Effector memory CD8-positive, alpha-beta T cell (primary cell): Measurements from ENCODE around the gene CAMK1D.

Experiments used
- ATAC-seq: fragments of 150-1000 bp; cut with Tn5 transposase; replicated peaks from 2 replicates; pipeline ENCODE4 v1.10.0; 2021; ENCODE audit warnings: mild to moderate bottlenecking, moderate library complexity
- DNase-seq, 3 experiments: peaks; one replicate each; pipeline ENCODE4 v3.0.0; 2021
- H3K27ac Mint-ChIP-seq, 2 donors: one replicate each; pipeline ENCODE4 v1.8.0; 2022; ENCODE audit warnings: mild to moderate bottlenecking in 2 of 2, mixed read lengths in 2 of 2, moderate library complexity in 2 of 2
- H3K27me3 Mint-ChIP-seq, 2 donors: one replicate each; pipeline ENCODE4 v1.8.0; 2022; ENCODE audit warnings: mixed read lengths in 2 of 2
- H3K36me3 Mint-ChIP-seq: one replicate; pipeline ENCODE4 v1.8.0; 2022; ENCODE audit warnings: mild to moderate bottlenecking, moderate library complexity, mixed read lengths; ENCODE audit not compliant: insufficient read depth
- H3K4me1 Mint-ChIP-seq, 2 donors: one replicate each; pipeline ENCODE4 v1.8.0; 2022; ENCODE audit warnings: low read depth in 2 of 2, mixed read lengths in 2 of 2
- H3K4me3 Mint-ChIP-seq, 2 donors: one replicate each; pipeline ENCODE4 v1.8.0; 2022; ENCODE audit warnings: mild to moderate bottlenecking in 2 of 2, mixed read lengths in 2 of 2, moderate library complexity in 2 of 2
- H3K9me3 Mint-ChIP-seq, 2 donors: one replicate each; pipeline ENCODE4 v1.8.0; 2022; ENCODE audit warnings: mixed read lengths in 2 of 2

Gene CAMK1D

GRCh38 chr10:12659706-12660105 is 310.4 kb downstream of the CAMK1D start:
- DNase-seq (no peak), ATAC-seq (no peak)
- H3K4me3 Mint-ChIP-seq: no peak overlapping the region
- H3K27ac Mint-ChIP-seq: no peak overlapping the region
- H3K36me3 Mint-ChIP-seq: no peaks in the 10 kb centered on the region
- H3K4me1 Mint-ChIP-seq: peaks cover 6 to 7% of the 10 kb centered on the region in 2 donors
- H3K27me3 Mint-ChIP-seq: no peaks in the 10 kb centered on the region
- H3K9me3 Mint-ChIP-seq: no peaks in the 10 kb centered on the region

- Mint-ChIP-seq H3K27ac (no peak overlapping the region), H3K4me1 (peaks cover 4 to 6% of the 10 kb centered on the region in 2 donors), H3K36me3 (no peaks in the 10 kb centered on the region), H3K9me3 (no peaks in the 10 kb centered on the region), H3K4me3 (no peak overlapping the region), H3K27me3 (no peaks in the 10 kb centered on the region)
- DNase-seq (no peak), ATAC-seq (no peak)
Measured at GRCh38 chr10:12660812-12661211, 311.5 kb downstream of the CAMK1D start.

- Mint-ChIP-seq H3K9me3 (no peaks in the 10 kb centered on the region), H3K4me1 (peaks cover 0 to 4% of the 10 kb centered on the region in 2 donors), H3K27ac (peak overlapping the region in 1 of 2 donors; percentile 41), H3K4me3 (no peak overlapping the region), H3K36me3 (peaks cover 2% of the 10 kb centered on the region), H3K27me3 (no peaks in the 10 kb centered on the region)
- DNase-seq: no peak
- ATAC-seq: no peak
Measured at GRCh38 chr10:12661671-12662070, 312.3 kb downstream of the CAMK1D start.

GRCh38 chr10:12663863-12664262 is 314.5 kb downstream of the CAMK1D start:
- Mint-ChIP-seq H3K4me3 (no peak overlapping the region), H3K9me3 (no peaks in the 10 kb centered on the region), H3K36me3 (peaks cover 7% of the 10 kb centered on the region), H3K4me1 (peaks cover 0 to 4% of the 10 kb centered on the region in 2 donors), H3K27me3 (no peaks in the 10 kb centered on the region), H3K27ac (no peak overlapping the region)
- no peak for DNase-seq
- ATAC-seq: no peak

- H3K4me3 Mint-ChIP-seq: no peak overlapping the region
- no peaks in the 10 kb centered on the region for H3K27me3 Mint-ChIP-seq
- H3K36me3 Mint-ChIP-seq: peaks cover 7% of the 10 kb centered on the region
- no peaks in the 10 kb centered on the region for H3K9me3 Mint-ChIP-seq
- peaks cover 0 to 4% of the 10 kb centered on the region in 2 donors for H3K4me1 Mint-ChIP-seq
- no peak overlapping the region for H3K27ac Mint-ChIP-seq
- ATAC-seq (no peak), DNase-seq (no peak)
Measured at GRCh38 chr10:12665501-12665900, 316.2 kb downstream of the CAMK1D start.

- Mint-ChIP-seq H3K9me3 (no peaks in the 10 kb centered on the region), H3K36me3 (peaks cover 7% of the 10 kb centered on the region), H3K4me1 (peaks cover 0 to 4% of the 10 kb centered on the region in 2 donors), H3K27ac (no peak overlapping the region), H3K27me3 (no peaks in the 10 kb centered on the region), H3K4me3 (no peak overlapping the region)
- DNase-seq (no peak), ATAC-seq (no peak)
Measured at GRCh38 chr10:12667052-12667451, 317.7 kb downstream of the CAMK1D start.

GRCh38 chr10:12668634-12669033 is 319.3 kb downstream of the CAMK1D start:
- H3K36me3 Mint-ChIP-seq: peaks cover 12% of the 10 kb centered on the region
- H3K27me3 Mint-ChIP-seq: no peaks in the 10 kb centered on the region

GRCh38 chr10:12670004-12670403 is 320.7 kb downstream of the CAMK1D start:
- Mint-ChIP-seq H3K4me1 (no peaks in the 10 kb centered on the region), H3K27ac (no peak overlapping the region), H3K9me3 (no peaks in the 10 kb centered on the region), H3K4me3 (no peak overlapping the region), H3K36me3 (peaks cover 12% of the 10 kb centered on the region), H3K27me3 (no peaks in the 10 kb centered on the region)
- ATAC-seq (no peak), DNase-seq (no peak)

More at GRCh38 chr10:12668634-12669033, 319.3 kb downstream of the CAMK1D start:
- H3K4me1 Mint-ChIP-seq: peaks cover 0 to under 1% of the 10 kb centered on the region in 2 donors
- H3K4me3 Mint-ChIP-seq: no peak overlapping the region
- DNase-seq: no peak
- ATAC-seq: no peak
- no peaks in the 10 kb centered on the region for H3K9me3 Mint-ChIP-seq
- peak overlapping the region in 1 of 2 donors; percentile 24 for H3K27ac Mint-ChIP-seq

- Mint-ChIP-seq H3K4me3 (no peak overlapping the region), H3K27ac (no peak overlapping the region), H3K4me1 (no peaks in the 10 kb centered on the region), H3K27me3 (no peaks in the 10 kb centered on the region), H3K36me3 (peaks cover 10% of the 10 kb centered on the region), H3K9me3 (no peaks in the 10 kb centered on the region)
- DNase-seq (no peak), ATAC-seq (no peak)
Measured at GRCh38 chr10:12675186-12675585, 325.8 kb downstream of the CAMK1D start.

GRCh38 chr10:12679636-12680035 is 330.3 kb downstream of the CAMK1D start:
- H3K27me3 Mint-ChIP-seq: no peaks in the 10 kb centered on the region
- H3K9me3 Mint-ChIP-seq: no peaks in the 10 kb centered on the region
- H3K36me3 Mint-ChIP-seq: peaks cover 8% of the 10 kb centered on the region
- DNase-seq (no peak), ATAC-seq (no peak)
- peaks cover 6 to 7% of the 10 kb centered on the region in 2 donors for H3K4me1 Mint-ChIP-seq
- H3K27ac Mint-ChIP-seq: no peak overlapping the region
- H3K4me3 Mint-ChIP-seq: no peak overlapping the region

- no peaks in the 10 kb centered on the region for H3K27me3 Mint-ChIP-seq
- no peaks in the 10 kb centered on the region for H3K9me3 Mint-ChIP-seq
- peaks cover 6% of the 10 kb centered on the region for H3K36me3 Mint-ChIP-seq
- H3K4me1 Mint-ChIP-seq: peaks cover 6 to 7% of the 10 kb centered on the region in 2 donors
- H3K4me3 Mint-ChIP-seq: peak overlapping the region; percentile 10 to 46
- ATAC-seq (peak; percentile 32), DNase-seq (no peak)
- H3K27ac Mint-ChIP-seq: peak overlapping the region; percentile 14 to 72
Measured at GRCh38 chr10:12681252-12681651, 331.9 kb downstream of the CAMK1D start.

- ATAC-seq (no peak), DNase-seq (no peak)
- H3K27ac Mint-ChIP-seq: peak overlapping the region in 1 of 2 donors; percentile 58
- peaks cover 3% of the 10 kb centered on the region for H3K36me3 Mint-ChIP-seq
- no peak overlapping the region for H3K4me3 Mint-ChIP-seq
- no peaks in the 10 kb centered on the region for H3K27me3 Mint-ChIP-seq
- no peaks in the 10 kb centered on the region for H3K9me3 Mint-ChIP-seq
- peaks cover 6 to 8% of the 10 kb centered on the region in 2 donors for H3K4me1 Mint-ChIP-seq
Measured at GRCh38 chr10:12684784-12685183, 335.4 kb downstream of the CAMK1D start.

GRCh38 chr10:12685261-12686058 is 336.1 kb downstream of the CAMK1D start:
- no peaks in the 10 kb centered on the region for H3K27me3 Mint-ChIP-seq
- H3K9me3 Mint-ChIP-seq: no peaks in the 10 kb centered on the region
- ATAC-seq (no peak), DNase-seq (no peak)
- peaks cover 11 to 15% of the 10 kb centered on the region in 2 donors for H3K4me1 Mint-ChIP-seq
- H3K36me3 Mint-ChIP-seq: peaks cover 7% of the 10 kb centered on the region
- H3K27ac Mint-ChIP-seq: peak overlapping the region in 1 of 2 donors; percentile 58
- H3K4me3 Mint-ChIP-seq: no peak overlapping the region

- H3K4me1 Mint-ChIP-seq: peaks cover 6 to 13% of the 10 kb centered on the region in 2 donors
- H3K4me3 Mint-ChIP-seq: no peak overlapping the region
- H3K9me3 Mint-ChIP-seq: no peaks in the 10 kb centered on the region
- H3K27me3 Mint-ChIP-seq: no peaks in the 10 kb centered on the region
- ATAC-seq: no peak
- H3K36me3 Mint-ChIP-seq: peaks cover 4% of the 10 kb centered on the region
- H3K27ac Mint-ChIP-seq: no peak overlapping the region
- no peak for DNase-seq
Measured at GRCh38 chr10:12687996-12688395, 338.6 kb downstream of the CAMK1D start.
